ENCODE data around the gene C9. TPM values are rescaled to one million over a fixed set of nuclear protein-coding genes. Genes with fewer than 3 reads are reported as not detected.

C9 gene
- total and polyA plus RNA-seq, 2 experiments from 2014 or later, result not detected

DNA sequence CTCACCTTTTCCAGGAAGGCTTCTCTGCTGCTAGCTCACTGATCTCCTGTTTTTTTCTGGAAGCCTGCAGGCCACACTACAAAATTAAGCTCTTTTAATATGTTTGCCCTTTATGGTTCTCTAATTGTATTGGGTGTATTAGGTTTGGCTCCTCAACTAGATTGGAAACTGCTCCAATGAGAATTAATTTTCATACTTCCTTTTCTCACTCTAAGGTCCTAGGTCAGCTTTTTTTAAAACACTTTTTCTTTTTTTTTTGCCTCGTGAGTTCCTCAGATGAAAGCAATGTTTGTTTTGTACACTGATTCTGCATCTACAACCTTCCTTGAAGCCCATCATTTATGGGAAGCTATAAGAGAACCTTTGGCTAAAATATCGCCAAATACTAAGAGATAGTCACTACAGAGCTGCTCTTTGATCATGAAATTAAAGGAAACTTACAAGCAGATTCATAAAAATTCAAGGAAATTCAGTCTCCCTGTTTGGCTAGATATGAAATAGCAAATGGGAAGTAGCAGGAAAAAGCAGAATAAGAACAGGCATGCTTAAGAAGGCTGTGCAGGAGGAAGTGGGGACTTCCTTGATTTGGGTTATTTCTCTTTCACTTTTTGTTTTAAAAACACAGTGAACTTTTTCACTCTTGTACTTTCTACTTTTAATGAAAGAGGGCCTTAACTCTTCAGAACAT lies 89.8 kb downstream of the C9 start:
- no peak overlapping the region for H3K4me2 ChIP-seq
- H3K27me3 ChIP-seq (ENCODE audit: insufficient read depth), result no peaks in the 10 kb centered on the region
- no peaks in the 10 kb centered on the region for H3K79me2 ChIP-seq (replicated peaks; ENCODE audit: insufficient read depth)
- no peaks in the 10 kb centered on the region; the same call in 2 of the 3 replicates for H3K4me1 Mint-ChIP-seq
- no peaks in the 10 kb centered on the region for H3K36me3 ChIP-seq (ENCODE audit: insufficient read depth)
- no peaks in the 10 kb centered on the region for H3K4me1 ChIP-seq (ENCODE audit: insufficient read depth)
- H3K4me3 ChIP-seq, result no peak overlapping the region
- peaks cover 2% of the 10 kb centered on the region; the same call in 1 of the 3 replicates for H3K36me3 Mint-ChIP-seq (ENCODE audit: low read depth)
- DNase-seq (ENCODE audit: low spot score), result no peak
- ATAC-seq, result no peak
- TF ChIP-seq POLR2AphosphoS5 (IDR thresholded peaks at IDR 0.05; ENCODE audit: low read depth) (no peak), STAT1 (IDR thresholded peaks at IDR 0.05; ENCODE audit: unreplicated experiment) (no peak), EZH2 (IDR thresholded peaks at IDR 0.05; ENCODE audit: low read depth, unreplicated experiment) (no peak), EZH2phosphoT487 (IDR thresholded peaks at IDR 0.05; ENCODE audit: unreplicated experiment) (no peak), ZNF114 (CRISPR knock-in tag; IDR thresholded peaks at IDR 0.05) (no peak), JUNB (IDR thresholded peaks at IDR 0.05; ENCODE audit: unreplicated experiment) (no peak), NANOG (IDR thresholded peaks at IDR 0.05; ENCODE audit: borderline replicate concordance) (no peak), ZNF331 (CRISPR knock-in tag; IDR thresholded peaks at IDR 0.05; ENCODE audit: low read depth) (no peak), CREB1 (CRISPR knock-in tag; IDR thresholded peaks at IDR 0.05; ENCODE audit: low read depth) (no peak)
- TF ChIP-seq, protein P1, sequence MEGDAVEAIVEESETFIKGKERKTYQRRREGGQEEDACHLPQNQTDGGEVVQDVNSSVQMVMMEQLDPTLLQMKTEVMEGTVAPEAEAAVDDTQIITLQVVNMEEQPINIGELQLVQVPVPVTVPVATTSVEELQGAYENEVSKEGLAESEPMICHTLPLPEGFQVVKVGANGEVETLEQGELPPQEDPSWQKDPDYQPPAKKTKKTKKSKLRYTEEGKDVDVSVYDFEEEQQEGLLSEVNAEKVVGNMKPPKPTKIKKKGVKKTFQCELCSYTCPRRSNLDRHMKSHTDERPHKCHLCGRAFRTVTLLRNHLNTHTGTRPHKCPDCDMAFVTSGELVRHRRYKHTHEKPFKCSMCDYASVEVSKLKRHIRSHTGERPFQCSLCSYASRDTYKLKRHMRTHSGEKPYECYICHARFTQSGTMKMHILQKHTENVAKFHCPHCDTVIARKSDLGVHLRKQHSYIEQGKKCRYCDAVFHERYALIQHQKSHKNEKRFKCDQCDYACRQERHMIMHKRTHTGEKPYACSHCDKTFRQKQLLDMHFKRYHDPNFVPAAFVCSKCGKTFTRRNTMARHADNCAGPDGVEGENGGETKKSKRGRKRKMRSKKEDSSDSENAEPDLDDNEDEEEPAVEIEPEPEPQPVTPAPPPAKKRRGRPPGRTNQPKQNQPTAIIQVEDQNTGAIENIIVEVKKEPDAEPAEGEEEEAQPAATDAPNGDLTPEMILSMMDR (conservative IDR thresholded peaks at IDR 0.05; ENCODE audit: low read depth in 2 of 2), result no peak
- TF ChIP-seq, protein P2, sequence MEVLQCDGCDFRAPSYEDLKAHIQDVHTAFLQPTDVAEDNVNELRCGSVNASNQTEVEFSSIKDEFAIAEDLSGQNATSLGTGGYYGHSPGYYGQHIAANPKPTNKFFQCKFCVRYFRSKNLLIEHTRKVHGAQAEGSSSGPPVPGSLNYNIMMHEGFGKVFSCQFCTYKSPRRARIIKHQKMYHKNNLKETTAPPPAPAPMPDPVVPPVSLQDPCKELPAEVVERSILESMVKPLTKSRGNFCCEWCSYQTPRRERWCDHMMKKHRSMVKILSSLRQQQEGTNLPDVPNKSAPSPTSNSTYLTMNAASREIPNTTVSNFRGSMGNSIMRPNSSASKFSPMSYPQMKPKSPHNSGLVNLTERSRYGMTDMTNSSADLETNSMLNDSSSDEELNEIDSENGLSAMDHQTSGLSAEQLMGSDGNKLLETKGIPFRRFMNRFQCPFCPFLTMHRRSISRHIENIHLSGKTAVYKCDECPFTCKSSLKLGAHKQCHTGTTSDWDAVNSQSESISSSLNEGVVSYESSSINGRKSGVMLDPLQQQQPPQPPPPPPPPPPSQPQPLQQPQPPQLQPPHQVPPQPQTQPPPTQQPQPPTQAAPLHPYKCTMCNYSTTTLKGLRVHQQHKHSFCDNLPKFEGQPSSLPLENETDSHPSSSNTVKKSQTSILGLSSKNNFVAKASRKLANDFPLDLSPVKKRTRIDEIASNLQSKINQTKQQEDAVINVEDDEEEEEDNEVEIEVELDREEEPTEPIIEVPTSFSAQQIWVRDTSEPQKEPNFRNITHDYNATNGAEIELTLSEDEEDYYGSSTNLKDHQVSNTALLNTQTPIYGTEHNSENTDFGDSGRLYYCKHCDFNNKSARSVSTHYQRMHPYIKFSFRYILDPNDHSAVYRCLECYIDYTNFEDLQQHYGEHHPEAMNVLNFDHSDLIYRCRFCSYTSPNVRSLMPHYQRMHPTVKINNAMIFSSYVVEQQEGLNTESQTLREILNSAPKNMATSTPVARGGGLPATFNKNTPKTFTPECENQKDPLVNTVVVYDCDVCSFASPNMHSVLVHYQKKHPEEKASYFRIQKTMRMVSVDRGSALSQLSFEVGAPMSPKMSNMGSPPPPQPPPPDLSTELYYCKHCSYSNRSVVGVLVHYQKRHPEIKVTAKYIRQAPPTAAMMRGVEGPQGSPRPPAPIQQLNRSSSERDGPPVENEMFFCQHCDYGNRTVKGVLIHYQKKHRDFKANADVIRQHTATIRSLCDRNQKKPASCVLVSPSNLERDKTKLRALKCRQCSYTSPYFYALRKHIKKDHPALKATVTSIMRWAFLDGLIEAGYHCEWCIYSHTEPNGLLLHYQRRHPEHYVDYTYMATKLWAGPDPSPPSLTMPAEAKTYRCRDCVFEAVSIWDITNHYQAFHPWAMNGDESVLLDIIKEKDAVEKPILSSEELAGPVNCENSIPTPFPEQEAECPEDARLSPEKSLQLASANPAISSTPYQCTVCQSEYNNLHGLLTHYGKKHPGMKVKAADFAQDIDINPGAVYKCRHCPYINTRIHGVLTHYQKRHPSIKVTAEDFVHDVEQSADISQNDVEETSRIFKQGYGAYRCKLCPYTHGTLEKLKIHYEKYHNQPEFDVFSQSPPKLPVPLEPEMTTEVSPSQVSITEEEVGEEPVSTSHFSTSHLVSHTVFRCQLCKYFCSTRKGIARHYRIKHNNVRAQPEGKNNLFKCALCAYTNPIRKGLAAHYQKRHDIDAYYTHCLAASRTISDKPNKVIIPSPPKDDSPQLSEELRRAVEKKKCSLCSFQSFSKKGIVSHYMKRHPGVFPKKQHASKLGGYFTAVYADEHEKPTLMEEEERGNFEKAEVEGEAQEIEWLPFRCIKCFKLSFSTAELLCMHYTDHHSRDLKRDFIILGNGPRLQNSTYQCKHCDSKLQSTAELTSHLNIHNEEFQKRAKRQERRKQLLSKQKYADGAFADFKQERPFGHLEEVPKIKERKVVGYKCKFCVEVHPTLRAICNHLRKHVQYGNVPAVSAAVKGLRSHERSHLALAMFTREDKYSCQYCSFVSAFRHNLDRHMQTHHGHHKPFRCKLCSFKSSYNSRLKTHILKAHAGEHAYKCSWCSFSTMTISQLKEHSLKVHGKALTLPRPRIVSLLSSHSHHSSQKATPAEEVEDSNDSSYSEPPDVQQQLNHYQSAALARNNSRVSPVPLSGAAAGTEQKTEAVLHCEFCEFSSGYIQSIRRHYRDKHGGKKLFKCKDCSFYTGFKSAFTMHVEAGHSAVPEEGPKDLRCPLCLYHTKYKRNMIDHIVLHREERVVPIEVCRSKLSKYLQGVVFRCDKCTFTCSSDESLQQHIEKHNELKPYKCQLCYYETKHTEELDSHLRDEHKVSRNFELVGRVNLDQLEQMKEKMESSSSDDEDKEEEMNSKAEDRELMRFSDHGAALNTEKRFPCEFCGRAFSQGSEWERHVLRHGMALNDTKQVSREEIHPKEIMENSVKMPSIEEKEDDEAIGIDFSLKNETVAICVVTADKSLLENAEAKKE (CRISPR knock-in tag; IDR thresholded peaks at IDR 0.05), result no peak
- TF ChIP-seq, protein P3, sequence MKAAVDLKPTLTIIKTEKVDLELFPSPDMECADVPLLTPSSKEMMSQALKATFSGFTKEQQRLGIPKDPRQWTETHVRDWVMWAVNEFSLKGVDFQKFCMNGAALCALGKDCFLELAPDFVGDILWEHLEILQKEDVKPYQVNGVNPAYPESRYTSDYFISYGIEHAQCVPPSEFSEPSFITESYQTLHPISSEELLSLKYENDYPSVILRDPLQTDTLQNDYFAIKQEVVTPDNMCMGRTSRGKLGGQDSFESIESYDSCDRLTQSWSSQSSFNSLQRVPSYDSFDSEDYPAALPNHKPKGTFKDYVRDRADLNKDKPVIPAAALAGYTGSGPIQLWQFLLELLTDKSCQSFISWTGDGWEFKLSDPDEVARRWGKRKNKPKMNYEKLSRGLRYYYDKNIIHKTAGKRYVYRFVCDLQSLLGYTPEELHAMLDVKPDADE (IDR thresholded peaks at IDR 0.05), result no peak
- TF ChIP-seq, protein P4, sequence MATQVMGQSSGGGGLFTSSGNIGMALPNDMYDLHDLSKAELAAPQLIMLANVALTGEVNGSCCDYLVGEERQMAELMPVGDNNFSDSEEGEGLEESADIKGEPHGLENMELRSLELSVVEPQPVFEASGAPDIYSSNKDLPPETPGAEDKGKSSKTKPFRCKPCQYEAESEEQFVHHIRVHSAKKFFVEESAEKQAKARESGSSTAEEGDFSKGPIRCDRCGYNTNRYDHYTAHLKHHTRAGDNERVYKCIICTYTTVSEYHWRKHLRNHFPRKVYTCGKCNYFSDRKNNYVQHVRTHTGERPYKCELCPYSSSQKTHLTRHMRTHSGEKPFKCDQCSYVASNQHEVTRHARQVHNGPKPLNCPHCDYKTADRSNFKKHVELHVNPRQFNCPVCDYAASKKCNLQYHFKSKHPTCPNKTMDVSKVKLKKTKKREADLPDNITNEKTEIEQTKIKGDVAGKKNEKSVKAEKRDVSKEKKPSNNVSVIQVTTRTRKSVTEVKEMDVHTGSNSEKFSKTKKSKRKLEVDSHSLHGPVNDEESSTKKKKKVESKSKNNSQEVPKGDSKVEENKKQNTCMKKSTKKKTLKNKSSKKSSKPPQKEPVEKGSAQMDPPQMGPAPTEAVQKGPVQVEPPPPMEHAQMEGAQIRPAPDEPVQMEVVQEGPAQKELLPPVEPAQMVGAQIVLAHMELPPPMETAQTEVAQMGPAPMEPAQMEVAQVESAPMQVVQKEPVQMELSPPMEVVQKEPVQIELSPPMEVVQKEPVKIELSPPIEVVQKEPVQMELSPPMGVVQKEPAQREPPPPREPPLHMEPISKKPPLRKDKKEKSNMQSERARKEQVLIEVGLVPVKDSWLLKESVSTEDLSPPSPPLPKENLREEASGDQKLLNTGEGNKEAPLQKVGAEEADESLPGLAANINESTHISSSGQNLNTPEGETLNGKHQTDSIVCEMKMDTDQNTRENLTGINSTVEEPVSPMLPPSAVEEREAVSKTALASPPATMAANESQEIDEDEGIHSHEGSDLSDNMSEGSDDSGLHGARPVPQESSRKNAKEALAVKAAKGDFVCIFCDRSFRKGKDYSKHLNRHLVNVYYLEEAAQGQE (IDR thresholded peaks at IDR 0.05; ENCODE audit: unreplicated experiment), result no peak
- no peaks in the 10 kb centered on the region for H3K27me3 Mint-ChIP-seq (ENCODE audit: insufficient read depth, low read depth, poor library complexity)
- no peaks in the 10 kb centered on the region for H3K9me2 ChIP-seq (ENCODE audit: insufficient read depth)
- no peak overlapping the region for H3K27ac ChIP-seq (ENCODE audit: low read depth)
- peaks cover 16% of the 10 kb centered on the region; the same call in 2 of the 3 replicates for H3K9me3 Mint-ChIP-seq
- H3K27ac Mint-ChIP-seq, result no peak overlapping the region
- H4K20me1 ChIP-seq (replicated peaks; ENCODE audit: insufficient read depth), result no peaks in the 10 kb centered on the region
- H2AFZ ChIP-seq, result no peak overlapping the region
- H3F3A ChIP-seq (replicated peaks; ENCODE audit: low read depth), result no peaks in the 10 kb centered on the region
- H3K4me3 Mint-ChIP-seq, result no peak overlapping the region

All from GM23338 (cell line).